Activated T-cell treated with anti-CD3 and anti-CD28 coated beads for 4 hours (primary cell): Measurements from ENCODE around the gene SETBP1.

Source experiments
- DNase-seq: peaks from one replicate; pipeline ENCODE4 v3.0.0-alpha.2; 2020

Gene SETBP1

DNA sequence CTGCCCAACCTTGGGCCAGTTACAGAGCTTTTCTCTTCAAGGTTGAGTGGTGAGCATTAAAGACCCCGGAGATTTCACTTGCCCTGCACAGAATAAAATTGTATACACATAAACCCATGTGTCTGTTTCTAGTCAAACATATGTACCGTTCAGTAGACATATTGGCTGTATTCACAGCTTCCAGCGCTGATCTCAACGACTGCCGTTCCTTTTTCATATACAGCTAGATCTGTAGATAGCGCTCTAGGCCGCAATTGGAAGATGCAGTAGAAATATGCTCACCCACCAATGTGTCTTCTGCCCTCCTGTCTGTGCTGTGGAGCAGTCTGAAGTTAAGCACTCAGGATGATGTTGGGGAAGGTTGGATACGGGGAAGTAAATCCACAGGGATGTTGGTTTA, 317.7 kb downstream of the SETBP1 start:
- no peak for DNase-seq

DNA sequence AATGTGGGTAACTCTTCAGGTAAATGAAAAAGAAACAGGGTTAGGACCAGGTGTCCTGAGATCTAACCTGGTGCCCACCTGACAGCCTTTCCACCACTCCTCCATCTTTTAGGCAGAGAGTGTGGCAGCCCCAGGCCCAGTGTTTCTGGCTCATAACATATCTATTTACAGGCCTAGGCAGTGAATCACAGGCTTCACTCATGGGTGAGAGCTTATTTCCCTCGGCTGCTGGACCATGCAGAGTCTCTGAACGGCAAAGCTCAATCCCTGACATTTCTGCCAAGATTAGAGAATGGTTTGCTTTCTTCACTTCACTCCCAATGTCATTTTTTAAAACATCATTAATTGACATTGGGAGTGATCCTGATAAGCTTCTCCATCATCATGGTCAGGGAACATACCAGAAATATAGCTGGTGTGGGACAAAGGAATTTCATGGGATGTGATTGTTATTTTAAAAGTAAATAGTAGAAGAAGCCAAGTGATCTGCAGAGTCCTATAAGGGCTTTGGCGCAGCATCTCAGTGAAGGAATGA, 323.9 kb downstream of the SETBP1 start:
- DNase-seq = no peak

DNA sequence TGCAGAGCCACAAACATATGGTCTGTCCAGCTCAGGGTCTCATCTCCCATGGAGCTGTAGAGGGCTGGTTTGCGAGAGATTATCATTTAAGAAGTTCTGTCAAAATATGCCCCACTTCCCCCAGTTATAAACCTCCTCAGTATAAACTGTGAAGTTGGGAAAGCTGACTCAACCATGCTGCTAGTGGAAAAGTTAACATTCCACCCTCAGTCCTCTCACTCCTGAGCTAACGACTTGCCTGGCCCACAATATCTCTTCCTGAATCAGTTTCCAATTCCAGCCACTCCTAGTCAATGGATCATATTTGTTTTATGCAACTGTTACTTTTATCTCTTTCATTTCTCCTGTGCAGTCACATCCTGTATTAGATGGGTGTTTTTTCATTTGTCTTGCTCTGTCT, 326.2 kb downstream of the SETBP1 start:
- no peak for DNase-seq

DNA sequence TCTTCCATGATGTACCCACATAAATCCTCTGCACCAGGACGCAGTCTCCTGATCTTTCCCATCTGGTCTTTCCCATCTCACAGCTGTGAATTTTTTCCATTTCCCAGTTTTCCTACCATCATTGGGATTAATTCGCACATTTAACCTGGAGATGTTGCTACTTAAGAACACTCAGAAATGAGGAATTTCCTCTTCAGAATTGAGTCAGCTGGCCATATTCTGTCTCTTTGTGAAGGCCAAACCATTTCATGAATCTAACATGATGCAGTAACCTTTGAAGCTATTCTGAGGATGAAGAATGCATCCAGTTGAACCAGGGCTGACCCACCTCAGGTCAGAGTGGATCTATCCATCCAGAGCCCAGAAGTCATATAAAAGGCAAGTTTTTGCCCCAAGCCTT, 326.8 kb downstream of the SETBP1 start:
- no peak for DNase-seq

DNA sequence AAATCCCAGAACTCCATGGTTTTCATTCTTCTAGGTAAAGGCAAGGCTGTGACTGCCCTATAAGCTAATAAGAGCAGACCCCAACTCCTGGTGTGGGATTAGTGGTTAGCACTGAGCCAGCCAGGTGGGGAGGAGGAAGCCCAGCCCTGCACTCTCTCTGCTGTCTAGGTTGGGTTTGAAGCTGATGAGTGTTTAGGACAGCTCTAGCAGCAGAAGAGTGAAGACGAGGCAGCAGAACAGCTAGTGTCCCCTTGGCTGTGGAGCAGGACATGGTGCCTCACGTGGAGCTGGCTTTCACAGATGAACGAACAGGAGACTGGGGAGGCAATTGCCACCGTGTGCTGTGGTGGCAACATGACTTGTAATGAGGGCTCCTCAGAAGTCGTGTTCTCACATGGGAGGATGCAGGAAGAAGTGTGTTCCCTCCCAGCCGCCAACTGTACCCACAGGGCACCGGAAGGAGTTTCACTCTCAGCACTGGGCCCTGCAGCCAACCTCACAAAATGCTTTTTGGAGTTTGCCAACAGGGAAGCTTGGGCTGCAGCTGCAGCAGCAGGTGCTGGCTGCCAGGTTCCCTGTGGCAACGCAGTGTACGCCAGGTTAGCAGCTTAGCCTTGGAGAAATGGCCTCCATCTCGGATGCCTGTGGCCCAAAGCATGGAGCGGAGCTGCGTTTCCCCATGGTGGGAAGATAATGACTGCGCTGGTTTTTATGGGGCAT, 328.2 kb downstream of the SETBP1 start:
- DNase-seq = no peak

DNA sequence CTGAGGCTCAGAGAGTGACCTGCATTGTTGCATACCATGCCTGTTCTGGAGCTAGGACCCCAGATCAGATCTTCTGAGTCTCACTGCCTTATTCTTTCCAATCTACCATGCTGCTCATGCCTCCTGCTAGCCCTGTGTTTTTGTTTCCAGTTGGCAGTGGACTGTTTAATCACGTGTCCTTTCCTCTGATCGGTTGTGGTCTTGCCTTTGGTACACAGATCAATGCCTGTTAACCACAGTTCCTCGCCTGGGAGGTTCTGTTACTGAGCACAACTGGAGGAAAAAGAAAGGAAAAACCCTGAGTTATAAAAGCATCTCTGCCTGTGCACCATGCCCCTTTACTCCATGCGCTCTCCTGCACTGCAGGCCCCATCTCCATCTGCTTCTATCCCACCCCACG, 329.1 kb downstream of the SETBP1 start:
- DNase-seq = no peak

DNA sequence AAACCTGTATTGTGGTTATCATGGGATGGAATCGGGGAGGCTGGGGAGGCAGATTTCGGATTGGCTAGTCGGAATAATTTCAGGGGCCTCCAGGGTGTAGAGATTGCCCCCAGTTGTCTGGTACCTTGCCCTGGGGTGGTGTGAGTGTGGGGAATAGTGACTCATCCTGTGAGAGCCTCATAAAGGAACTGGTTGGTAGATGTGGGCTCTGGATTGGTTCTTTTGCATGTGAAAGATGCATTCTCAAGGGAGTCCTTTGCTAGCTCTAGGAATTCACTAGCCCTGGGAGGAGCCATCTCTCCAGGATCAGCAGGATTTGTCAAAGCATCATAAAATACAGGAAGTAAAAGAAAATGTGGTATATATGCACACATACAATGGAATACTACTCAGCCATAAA, 331.6 kb downstream of the SETBP1 start:
- no peak for DNase-seq

DNA sequence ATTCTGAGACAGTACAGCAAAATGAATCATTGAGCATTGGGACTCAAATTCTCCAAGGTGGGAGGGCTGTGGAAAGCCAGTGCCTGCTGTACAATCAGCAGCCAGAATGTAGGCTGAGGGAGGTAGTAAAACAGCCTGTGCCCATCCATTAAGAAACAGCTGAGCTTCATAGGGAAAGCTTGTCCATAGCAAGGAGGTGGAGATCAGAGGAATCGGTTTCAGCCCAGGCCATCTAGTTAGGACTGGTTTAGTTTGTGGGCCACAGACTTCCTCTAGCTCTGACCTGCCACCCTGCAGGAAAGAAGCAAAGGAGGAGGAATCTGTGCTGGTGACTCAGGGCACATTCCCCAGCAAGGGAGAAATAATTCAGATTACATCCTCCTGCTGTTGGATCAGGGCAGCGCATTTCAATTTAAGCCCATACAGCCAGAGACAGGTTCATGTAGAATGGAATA, 333.4 kb downstream of the SETBP1 start:
- no peak for DNase-seq

DNA sequence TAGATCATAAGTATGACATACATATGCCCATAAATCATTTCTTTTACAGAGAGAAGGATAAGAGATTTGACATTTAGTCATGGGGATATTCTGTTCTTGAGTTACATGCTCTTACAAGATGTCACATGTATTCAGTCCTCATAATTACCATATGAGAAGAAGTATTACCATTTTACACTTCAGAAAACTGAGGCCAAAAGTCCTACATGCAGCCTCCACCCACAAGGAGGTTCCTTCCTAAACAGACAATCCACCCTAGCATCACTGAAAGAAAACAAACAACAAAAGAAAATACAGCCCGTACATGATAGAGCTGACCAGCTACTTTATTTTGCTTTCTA, 335.1 kb downstream of the SETBP1 start:
- DNase-seq = no peak

DNA sequence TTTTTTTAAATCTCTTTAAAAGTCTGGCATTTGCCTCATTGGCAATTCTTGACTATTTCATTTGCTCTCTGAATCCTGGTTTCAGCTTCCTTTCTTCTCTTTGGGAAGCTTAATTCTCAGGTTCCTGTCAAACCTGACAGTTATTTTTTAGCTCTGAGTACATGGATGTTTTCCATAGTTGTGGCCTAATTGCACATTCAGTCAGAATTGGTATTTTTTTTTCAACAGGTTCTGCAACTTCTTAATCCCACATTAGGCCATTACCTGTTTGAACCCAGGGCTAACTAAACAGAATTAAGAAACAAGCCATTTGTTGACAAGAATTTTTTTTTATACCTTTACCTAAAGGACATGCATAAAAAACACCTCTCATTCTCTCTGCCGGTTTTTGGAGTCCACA, 338.8 kb downstream of the SETBP1 start:
- DNase-seq = no peak

DNA sequence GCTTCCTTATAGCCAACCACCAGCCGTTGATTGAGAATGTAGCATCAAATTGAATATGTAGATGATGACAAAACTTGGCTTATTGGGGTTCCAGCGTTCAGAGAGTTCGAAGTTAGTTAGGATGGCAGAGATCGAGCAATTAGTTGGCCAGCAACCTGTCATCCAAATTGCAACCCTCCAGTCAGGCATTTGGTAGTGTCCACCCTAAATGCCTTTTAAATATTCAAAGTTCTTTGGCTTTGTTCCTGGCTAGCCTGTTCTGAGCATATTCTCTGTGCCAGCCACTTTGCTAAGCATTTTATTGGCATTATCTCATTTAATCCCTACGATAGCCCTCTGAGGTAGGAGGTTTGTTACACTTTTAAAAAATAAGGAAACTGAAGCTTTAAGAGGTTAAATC, 342.8 kb downstream of the SETBP1 start:
- no peak for DNase-seq

DNA sequence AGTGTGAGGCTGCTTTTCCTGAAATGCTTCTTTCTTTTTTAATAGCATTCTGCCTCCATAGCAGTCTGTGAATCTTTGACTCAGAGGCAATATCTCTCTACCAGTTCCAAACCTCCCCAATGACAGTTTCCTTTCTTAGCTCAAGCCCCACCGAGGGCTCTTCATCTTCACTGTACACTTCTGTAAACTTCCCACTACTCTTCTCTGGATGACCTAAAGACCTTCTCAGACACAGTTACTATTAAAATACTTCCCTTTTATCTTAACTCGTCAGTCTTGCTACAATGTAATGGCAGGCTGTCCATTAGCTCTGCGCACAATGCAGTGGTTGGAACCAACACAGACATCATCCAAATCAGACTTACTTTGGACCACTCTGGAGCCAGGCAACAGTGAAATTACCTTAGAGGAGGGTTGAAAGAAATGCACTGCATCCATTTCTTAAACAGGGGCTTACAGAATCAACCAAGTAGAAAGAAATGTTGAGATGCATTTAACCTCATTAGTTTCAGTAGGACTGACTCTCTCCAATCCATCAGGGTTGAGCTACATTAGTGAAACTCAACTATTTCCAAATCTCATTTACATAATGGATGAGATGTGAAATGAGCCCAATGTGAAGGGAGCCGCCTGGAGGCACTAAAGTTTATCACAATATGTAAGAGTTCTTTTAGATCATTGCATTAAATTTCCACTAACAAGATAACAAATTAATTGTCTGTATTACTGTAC, 343.8 kb downstream of the SETBP1 start:
- DNase-seq = no peak

DNA sequence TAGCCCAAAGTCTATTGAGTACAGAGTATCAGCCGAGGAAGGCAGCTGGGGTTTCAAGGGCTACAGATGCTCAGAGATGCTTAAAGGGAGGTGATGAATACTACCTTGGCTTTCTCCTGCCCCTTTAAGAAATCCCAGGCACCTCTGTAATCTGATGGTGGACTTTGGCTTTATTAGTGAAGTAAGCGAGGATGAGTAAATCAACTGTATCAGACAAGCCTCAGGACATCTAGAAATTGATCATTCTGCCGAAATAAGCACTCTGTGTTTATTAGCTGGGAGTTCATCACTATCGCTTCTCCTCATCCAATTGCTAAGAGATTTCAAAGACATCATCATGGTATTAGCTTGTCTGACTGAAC, 344.4 kb downstream of the SETBP1 start:
- DNase-seq = no peak

DNA sequence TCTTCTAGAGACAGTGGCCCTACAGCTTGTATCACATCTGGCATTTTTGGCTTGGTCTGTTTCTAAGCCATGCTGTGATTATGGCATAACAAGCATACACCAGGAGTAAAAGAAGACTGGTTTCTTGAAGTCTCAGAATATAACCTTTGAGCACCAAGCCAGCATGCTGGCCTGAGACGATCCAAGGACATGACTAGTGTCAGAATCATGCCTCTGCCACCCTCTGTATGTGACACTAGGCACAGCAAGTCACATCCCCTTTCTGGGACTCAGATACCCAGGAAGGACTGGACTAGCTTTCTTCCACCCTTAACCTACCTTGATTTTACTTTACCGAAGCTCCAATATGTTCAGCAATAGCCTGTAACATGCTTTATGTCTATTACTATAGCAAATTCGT, 345.5 kb downstream of the SETBP1 start:
- DNase-seq = no peak

DNA sequence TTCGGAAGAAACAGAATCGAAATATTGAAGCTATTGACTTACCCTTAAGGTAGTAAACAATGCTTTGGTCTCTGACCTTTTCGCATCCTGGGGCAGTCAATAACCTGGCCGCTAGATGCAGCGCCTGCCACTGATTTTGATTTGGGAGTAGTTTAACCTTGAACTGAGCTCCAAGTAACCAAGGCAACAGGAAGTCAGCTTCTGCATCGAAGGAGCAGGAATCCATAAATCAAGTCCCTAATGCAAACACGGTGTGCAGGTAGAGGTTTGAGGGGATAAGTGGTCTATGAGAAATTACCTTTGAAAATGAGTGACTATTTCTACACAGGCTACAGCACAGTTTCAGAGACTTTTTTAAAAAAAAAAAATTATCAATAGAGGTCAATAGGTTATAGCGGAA, 353.5 kb downstream of the SETBP1 start:
- no peak for DNase-seq

DNA sequence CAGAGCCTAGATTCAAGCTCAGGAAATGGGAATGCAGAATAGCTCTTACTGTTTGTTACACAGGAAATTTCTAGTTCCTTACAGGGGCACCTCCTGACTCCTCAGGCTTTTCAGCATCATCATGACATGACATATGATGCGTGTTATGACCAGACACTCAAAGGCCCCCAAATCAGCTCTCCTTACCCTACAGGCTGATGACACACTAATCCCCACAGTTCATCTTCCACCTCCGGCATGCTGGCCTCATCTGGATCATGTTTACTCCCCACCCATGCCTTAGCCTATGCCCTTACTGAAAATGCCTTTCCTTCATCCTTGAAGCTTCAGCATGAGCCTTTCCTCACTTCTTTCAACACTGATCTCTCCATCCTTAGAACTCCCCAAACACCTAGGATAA, 356.9 kb downstream of the SETBP1 start:
- DNase-seq = no peak

DNA sequence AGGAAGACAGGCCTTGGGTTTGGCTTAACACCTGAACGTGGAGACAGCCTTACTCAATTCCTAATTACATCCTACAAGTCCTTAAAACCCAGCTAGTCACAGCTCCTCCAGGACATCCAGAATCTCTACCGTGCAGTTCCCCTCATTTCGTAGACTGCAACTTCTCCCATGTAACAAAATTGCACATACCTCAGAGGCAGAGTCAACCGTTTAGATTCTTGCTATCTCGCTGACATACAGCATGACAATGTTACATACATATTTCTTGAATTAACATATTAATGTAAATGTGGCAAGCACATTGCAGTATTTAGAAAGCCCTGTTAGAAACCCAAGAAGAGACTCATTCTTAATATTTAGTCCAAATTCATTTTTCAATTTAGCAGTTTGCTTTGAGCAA, 358.7 kb downstream of the SETBP1 start:
- no peak for DNase-seq

DNA sequence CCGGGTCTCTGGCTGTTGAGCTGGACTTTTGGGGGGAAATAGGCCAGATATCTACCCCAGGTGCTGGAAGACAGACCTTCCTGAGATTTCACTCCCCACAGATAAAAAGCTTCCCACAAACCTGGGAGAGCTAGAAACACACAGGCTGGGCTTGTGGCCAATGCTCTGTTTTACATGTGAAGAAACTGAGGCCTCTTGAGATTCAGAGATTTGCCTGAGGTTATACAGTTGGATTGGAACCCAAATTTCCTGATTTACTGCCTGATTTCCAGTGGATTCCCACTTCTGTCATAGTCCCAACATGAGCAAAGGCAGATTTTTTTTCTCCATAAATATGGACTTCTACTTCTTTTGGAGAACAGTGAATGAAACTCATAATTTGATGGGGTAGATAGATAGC, 360.2 kb downstream of the SETBP1 start:
- no peak for DNase-seq

DNA sequence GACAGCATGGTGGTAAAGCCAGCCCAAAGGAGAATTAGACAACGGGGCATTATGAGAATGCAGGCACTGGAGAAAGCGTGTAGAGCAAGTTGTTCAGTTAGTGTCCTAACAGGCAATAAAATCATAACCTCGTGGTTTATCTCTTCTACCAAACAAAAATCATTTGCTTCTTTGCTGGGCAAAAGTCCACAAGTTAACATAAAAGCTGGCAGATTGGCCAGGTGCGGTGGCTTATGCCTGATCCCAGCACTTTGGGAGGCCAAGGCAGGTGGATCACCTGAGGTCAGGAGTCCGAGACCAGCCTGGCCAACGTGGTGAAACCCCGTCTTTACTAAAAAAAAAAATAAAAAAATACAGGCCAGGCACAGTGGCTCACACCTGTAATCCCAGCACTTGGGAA, 364.1 kb downstream of the SETBP1 start:
- DNase-seq = no peak

DNA sequence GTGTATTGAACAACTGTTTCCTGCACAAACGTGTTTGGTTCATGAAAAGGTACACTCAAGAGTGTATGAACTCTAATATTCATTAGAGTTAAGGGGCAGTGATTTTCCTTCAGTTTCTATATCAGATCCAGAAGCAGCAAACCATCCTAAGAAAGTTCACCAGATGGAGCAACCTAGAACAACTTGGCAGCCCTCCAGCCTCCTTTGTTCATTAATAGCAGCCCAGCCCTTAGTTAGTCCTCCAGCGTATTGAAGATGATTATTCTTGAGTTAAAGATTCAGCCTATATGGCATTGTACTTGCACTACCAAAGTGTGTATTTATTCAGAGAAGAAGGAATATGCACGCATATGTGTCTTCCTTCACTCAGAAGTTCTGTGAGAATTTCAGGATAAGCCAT, 365.5 kb downstream of the SETBP1 start:
- no peak for DNase-seq

DNA sequence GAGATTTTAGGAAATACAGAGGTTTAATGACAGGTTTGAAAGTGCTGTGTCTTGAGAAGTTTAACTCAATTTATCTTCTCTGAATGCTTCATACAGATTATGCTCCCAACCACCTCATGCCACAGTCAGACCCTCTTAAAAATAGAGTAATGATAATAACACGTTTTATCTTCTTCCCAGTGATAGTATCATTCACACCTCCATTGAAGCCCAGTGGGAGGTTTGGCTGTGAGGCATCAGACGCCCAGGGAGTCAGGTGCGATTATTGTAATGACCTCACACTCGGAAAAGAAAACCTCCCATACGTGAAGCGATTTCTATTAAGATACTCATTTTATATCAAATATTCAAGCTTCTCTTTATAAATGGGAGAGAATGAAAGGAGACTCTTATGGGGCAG, 366.3 kb downstream of the SETBP1 start:
- no peak for DNase-seq

DNA sequence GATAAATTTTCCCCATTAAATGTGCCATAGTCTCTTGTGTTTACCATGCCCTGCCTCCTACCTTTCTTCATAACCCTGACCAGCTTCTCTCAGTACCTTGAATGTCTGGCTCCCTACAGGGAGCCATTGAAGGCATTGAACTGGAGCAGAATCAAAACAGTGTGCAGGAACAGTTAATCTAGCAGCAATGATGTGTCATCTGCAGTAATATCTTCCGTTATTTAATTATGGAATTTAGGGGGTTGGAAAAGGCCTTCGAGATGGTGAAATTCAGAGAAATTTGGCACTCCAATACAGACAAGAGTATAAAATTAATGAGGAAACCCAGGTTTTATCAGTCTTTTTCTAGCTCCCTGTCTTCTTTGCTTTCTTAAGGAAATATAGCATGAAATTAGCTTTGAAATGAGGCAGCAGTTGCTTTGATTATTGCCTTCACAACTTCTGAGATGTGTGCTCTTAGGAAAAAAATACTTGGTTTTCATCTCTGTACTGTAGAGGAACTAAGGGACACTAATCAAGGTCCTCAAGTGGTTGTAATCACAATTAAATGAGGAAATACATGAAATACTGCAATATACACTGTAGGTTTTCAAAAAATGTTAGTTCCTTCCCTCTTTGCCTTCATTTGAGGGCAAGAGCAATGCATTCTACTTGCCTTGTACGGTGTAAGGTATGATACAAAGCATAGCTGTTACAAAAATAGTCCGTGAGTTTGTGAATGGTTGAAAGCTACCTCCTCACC, 369.1 kb downstream of the SETBP1 start:
- DNase-seq = no peak

DNA sequence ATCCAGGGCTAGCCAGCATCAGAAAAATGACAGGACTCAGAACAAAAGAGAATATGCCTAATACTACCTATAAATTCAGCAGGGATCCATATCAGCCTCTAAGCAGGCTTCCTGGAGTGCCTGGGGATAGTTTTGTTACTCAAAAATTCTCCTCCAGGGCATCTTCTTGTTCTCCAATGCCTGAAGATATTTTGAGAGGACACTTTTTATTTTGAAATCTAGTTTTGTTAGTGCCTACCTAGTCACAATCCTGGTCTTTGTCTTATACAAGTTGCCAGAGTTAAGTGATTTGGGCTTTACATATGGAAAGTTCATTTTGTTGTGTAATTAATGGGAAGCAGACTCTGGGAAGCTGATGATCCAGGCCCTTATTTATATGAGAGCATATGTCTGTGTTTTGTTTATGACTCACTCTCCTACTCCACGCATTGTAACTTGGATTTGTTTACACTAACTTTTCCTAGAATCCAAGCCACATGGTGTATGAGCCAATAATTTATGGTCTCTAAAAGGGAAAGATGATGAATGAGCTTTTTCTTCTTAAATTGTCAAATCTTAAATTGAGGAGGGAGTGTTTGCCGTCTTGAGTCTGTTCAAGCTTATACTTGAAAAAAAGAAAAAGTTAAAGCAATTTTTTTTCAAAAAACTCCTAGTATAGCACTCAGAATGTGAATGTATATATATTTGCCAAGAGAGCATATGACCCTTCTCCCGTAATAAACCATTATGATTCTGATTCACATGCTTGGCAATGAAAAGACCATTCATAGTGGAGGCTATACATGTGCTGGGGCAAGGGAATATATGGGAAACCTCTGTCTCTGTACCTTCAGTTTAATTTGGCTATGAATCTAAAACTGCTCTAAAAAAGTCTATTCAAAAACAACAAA, 370.3 kb downstream of the SETBP1 start:
- DNase-seq = no peak
